Superior temporal gyrus (tissue), 1 donor: ENCODE results near the gene EME1.
A peak's percentile ranks its signal among the peaks of the same experiment; 100 is the strongest.
"Not testable (repeated sequence)": the region's sequence is repeated elsewhere in the genome, so short reads cannot be mapped to it uniquely, and the experiment has no call there.

Source experiments
- DNase-seq: peaks from one replicate; pipeline ENCODE4 v3.0.0-alpha.2; 2016; ENCODE audit errors: extremely low spot score

EME1 gene

DNA sequence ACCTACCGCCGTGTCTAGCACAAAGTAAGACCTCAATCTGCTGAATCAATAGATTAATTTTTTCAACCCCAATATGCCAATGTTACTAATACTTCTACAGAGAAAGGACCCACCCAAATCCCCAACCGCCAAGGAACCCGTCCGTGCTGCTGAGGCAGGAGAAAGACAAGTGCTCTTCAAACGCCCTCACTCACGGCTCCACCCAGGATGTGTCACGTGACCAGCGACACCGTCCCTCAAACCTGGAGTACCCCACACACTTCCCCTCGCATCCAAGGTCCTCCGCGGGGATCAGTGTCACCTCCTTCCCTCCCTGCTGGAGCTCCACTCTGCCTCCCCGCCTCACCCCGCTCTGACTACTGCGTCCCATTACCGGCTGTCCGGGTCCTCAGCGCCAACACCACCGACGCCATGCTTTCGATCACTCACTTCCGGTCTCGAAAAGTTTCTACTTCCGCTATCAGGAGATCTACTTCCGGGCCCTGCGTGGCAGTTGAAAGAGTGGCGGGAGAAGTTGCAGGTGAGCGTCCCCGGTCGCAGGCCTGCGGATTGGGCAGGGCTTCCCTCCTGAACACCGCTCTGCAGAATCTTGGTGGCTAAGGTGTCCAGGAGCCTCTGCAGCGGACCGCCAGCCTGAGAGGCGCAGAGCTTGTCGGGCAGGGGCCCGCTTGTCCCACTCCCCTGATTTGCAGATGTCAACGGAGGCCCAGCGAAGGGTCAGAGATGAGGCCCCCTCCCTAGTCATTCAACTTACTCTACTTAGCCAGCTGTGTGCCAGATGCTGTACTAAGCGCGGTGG is at the start of gene EME1, which contains the start of gene MRPL27:
Gene EME1, plus strand, starts transcription at position 472 of the 799 bp plus-strand sequence. CDS start 1,980 bp downstream, outside the sequence.
Gene MRPL27, minus strand, starts transcription at position 427 of the 799 bp plus-strand sequence. Its CDS starts 14 bp downstream, at position 413.
- DNase-seq, result peak; percentile 97

GRCh38 chr17:50325906-50326305 is 47.1 kb upstream of the EME1 start:
- no peak for DNase-seq

DNA sequence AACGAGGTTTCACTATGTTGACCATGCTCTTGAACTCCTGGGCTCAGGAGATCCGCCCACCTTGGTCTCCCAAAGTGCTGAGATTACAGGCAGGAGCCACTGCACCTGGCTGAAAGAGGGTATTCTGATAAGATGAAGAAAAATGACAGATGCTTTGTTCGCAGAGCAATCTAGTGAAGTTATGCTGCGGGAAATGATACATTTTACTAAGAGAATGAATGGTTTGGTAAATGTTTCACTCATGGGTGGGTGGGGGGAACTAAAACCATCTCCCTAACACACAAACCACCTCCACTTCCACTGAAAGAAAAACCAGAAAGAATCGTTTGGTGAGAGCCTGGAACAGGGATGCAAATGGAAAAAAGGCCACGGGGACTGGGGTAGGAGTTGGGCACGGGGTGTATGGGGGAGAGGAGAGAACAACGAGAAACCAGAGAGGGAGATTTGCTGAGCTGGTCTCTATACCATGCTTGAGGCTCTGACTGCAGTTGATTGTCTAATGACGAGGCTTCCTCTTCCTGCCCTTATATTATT is 46.1 kb upstream of the EME1 start:
- no peak for DNase-seq

- DNase-seq, result no peak
Measured at GRCh38 chr17:50328363-50329325, 44.4 kb upstream of the EME1 start.

DNA sequence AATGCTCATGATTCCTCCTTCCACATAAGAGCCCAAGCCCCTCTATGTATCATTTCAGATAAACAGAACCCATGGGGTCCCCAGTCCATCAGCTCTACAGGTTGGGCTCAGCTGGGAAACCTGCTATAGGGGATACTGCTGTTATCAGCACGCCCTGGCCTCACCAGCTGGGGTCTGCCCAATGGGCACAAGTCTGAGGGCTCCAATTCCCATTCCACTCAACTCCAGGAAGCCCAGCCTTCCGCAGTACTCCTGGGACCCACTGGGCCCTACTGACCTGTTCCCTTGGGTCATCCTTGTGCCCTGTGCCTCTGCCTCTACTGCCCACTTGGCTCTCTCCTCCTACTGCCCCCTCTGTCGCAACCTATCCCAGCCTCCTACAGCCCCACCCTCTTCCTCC is 43.3 kb upstream of the EME1 start:
- DNase-seq, result no peak

GRCh38 chr17:50330151-50330775 is 42.8 kb upstream of the EME1 start:
- DNase-seq, result no peak

- DNase-seq, result no peak
Measured at GRCh38 chr17:50331085-50331791, 41.8 kb upstream of the EME1 start.

GRCh38 chr17:50332196-50332595 is 40.8 kb upstream of the EME1 start:
- DNase-seq, result no peak

DNA sequence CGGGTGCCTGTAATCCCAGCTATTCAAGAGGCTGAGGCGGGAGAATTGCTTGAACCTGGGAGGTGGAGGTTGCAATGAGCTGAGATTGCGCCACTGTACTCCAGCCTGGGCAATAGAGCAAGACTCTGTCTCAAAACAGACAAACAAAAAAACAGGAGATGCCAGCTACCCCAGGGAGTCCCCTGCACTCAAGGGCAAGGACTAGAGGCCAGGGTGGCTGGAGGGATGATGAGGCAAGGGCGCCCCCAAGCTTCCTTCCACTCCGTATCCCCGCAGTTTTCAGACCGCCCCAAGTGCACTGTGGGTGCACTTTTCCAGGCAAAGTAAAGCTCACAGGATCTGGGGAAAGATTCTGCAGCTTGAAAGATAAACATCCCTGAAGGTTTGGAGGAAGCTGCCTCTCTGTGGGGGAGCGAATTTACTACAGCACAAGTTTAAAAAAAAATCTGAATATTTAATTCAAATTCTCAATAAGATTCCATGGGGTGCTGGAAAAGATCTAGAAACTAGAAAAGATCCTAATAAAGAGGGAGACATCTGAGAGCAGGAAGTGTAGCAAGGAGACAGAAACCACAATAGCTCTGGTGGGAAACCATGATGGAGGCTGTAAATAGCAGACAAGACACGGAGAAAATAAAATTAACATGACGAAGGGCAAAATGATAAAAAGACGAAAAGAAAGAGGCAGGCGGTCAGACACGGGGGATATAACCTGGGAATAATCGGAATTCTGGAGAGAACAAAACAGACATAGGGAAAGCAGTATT is 39.6 kb upstream of the EME1 start:
- not testable (repeated sequence) for DNase-seq

DNA sequence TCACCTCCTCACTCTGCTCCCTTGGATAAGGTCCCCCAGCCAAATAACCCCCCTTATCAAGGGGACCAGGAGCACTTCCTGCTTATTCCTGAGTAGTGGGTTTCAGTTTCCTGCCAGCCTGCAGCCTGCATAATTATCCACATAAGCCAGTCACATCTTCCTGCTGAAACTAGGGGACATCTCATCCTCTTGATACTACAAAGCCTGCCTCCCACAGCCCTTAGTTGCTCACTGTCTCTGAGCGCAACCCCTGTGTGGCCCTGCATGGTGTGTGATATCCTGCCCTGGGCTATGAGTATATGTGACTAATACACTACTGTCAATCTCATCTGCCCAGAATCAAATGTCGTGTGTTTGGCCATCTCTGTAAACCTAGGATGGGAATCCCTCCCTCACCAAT is 35.1 kb upstream of the EME1 start:
- DNase-seq, result no peak

GRCh38 chr17:50338645-50339044 is 34.4 kb upstream of the EME1 start:
- no peak for DNase-seq

GRCh38 chr17:50339381-50339780 is 33.6 kb upstream of the EME1 start:
- DNase-seq, result no peak

DNA sequence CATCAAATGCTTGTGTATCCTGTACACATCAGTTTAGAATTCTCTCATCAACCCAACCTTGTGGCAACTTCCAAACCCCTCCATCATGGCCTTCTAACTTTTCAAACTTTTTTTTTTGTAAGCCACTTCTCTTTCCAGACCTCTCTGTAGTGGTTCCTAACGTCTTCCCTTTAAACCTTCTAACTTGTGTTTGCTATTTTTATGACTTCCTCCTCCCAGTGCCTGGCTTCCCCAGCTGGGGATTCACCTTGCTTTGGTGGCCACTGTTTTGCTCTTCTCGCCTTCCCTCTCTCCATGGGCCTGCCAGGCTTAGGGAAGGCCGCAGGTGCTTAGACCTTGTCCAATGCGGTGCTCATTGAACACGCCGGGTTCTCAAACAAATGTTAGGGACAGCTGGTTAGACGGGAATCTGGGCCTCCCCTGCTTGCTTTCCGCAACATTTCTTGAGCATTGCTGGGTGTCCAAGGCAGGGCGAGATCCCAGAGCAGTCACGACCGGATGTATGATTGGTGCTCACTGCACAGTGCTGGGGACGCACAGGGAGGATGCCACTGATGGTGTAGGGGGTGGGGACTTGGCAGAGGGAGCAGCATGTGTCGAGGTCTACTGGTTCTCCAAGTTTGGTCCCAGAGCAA is 28.2 kb upstream of the EME1 start:
- DNase-seq, result no peak

- DNase-seq, result peak; percentile 78
Measured at GRCh38 chr17:50345432-50346312, 27.4 kb upstream of the EME1 start, which contains the start of gene XYLT2. TSS of gene XYLT2 (plus strand) at chr17:50346126. CDS start at chr17:50346141, 15 bp downstream.

- DNase-seq, result no peak
Measured at GRCh38 chr17:50346313-50347116, 26.5 kb upstream of the EME1 start.

GRCh38 chr17:50347117-50347893 is 25.7 kb upstream of the EME1 start:
- no peak for DNase-seq

GRCh38 chr17:50347894-50348291 is 25.1 kb upstream of the EME1 start:
- no peak for DNase-seq
